Measurements from ENCODE around the gene KIRREL3.

KIRREL3 gene

GRCh38 chr11:127017482-127017881 lies 16.9 kb upstream of the KIRREL3 start:
- Mint-ChIP-seq H3K36me3 (no peaks in the 10 kb centered on the region), H3K4me1 (no peaks in the 10 kb centered on the region), H3K27me3 (peaks cover 4% of the 10 kb centered on the region), H3K9me3 (no peaks in the 10 kb centered on the region), H3K27ac (no peak overlapping the region), H3K4me3 (no peak overlapping the region)
- CTCF ChIA-PET, result no interaction called here
- no peak for DNase-seq

- DNase-seq, result no peak
- H3K36me3 Mint-ChIP-seq, result no peaks in the 10 kb centered on the region
- CTCF ChIA-PET, result no interaction called here
- no peaks in the 10 kb centered on the region for H3K4me1 Mint-ChIP-seq
- H3K27ac Mint-ChIP-seq, result no peak overlapping the region
- H3K27me3 Mint-ChIP-seq, result no peaks in the 10 kb centered on the region
- no peak overlapping the region for H3K4me3 Mint-ChIP-seq
- no peaks in the 10 kb centered on the region for H3K9me3 Mint-ChIP-seq
Measured at GRCh38 chr11:127013550-127013949, 13.0 kb upstream of the KIRREL3 start.

GRCh38 chr11:127006311-127006710 lies 5.7 kb upstream of the KIRREL3 start:
- no peak for DNase-seq
- Mint-ChIP-seq H3K9me3 (no peaks in the 10 kb centered on the region), H3K36me3 (no peaks in the 10 kb centered on the region), H3K27me3 (peaks cover 32% of the 10 kb centered on the region), H3K4me3 (no peak overlapping the region), H3K4me1 (no peaks in the 10 kb centered on the region), H3K27ac (no peak overlapping the region)
- CTCF ChIA-PET, result no interaction called here

DNA sequence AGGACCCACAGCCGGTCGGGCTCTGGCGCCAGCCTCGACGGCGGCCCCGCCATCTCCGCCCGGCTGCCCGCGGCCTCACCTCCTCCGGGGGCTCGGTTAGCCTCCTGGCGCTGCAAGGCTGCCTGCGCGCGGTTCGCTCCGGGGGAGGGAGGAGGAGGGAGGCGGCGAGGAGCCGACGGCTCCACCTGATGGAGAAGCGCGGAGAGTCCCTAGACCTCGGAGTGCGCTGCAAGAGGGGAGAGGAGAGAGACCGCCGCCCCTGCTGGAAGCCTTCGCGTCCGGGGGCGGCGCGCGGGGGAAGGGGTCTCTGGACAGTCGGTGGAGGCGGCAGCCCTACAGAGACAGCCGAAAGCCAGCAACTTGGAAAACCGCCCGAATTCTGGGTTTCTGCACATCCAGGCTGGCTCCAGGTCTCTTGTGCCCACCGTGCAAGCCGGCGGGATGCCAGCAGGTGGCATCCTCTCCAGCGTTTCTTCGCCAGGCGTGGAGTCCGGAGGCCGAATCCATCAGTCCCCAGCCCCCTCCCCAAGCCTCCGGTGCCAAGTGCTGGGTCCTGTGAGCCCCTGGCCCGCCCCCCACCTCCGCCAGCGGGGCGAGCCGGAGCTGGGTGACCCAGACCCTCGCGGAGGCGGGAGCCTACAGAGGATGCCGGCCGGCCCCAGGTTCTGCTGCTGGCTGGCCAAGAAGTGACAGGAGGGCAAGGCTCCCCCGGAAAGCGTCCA lies 2.9 kb upstream of the KIRREL3 start:
- H3K27ac Mint-ChIP-seq, result no peak overlapping the region
- H3K4me1 Mint-ChIP-seq, result no peaks in the 10 kb centered on the region
- no peaks in the 10 kb centered on the region for H3K9me3 Mint-ChIP-seq
- no peak for DNase-seq
- CTCF ChIA-PET, result no interaction called here
- H3K27me3 Mint-ChIP-seq, result peaks cover 32% of the 10 kb centered on the region
- no peak overlapping the region for H3K4me3 Mint-ChIP-seq
- no peaks in the 10 kb centered on the region for H3K36me3 Mint-ChIP-seq

GRCh38 chr11:127002669-127003259 lies 2.2 kb upstream of the KIRREL3 start:
- Mint-ChIP-seq H3K36me3 (no peaks in the 10 kb centered on the region), H3K9me3 (no peaks in the 10 kb centered on the region), H3K4me1 (no peaks in the 10 kb centered on the region), H3K27me3 (peaks cover 32% of the 10 kb centered on the region), H3K27ac (no peak overlapping the region), H3K4me3 (no peak overlapping the region)
- CTCF ChIA-PET, result no interaction called here
- DNase-seq, result no peak

GRCh38 chr11:127000981-127001380 lies 411 bp upstream of the KIRREL3 start:
- no peaks in the 10 kb centered on the region for H3K4me1 Mint-ChIP-seq
- no peak overlapping the region for H3K27ac Mint-ChIP-seq
- no peak overlapping the region for H3K4me3 Mint-ChIP-seq
- DNase-seq, result no peak
- no peaks in the 10 kb centered on the region for H3K9me3 Mint-ChIP-seq
- CTCF ChIA-PET, result interaction anchor here (1.8 kb wide), 1 partner anchor 10 kb away, joined by 7 read pairs; no protein-coding TSS in a partner anchor
- H3K27me3 Mint-ChIP-seq, result peaks cover 45% of the 10 kb centered on the region
- H3K36me3 Mint-ChIP-seq, result no peaks in the 10 kb centered on the region

GRCh38 chr11:126999366-126999765 lies 1.2 kb downstream of the KIRREL3 start:
- no peaks in the 10 kb centered on the region for H3K9me3 Mint-ChIP-seq
- CTCF ChIA-PET, result interaction anchor here (1.8 kb wide), 1 partner anchor 8 kb away, joined by 7 read pairs; no protein-coding TSS in a partner anchor

DNA sequence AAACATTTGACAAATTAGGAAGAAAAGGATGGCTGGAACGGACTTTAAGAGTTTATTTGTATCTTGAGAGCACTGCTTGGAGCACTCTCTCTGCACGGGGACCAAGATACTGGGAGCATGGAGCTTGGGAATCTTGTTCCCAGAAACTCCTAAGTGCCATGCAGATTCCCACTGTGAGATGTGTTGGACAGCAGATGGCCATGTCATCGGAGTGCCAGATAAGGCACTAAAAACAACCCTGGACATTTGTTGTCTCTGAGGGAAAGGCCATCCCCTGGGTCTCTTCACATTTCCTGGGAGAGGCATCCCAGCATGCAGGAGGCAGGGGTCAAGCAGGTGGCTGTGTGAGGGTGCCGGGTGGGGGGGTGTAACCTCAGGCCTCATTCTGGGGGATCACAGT lies 2.9 kb downstream of the KIRREL3 start:
- Mint-ChIP-seq H3K4me1 (no peaks in the 10 kb centered on the region), H3K36me3 (no peaks in the 10 kb centered on the region), H3K4me3 (no peak overlapping the region), H3K27ac (no peak overlapping the region), H3K9me3 (no peaks in the 10 kb centered on the region), H3K27me3 (peaks cover 17% of the 10 kb centered on the region)
- CTCF ChIA-PET, result no interaction called here
- DNase-seq, result no peak

More at GRCh38 chr11:126999366-126999765, 1.2 kb downstream of the KIRREL3 start:
- Mint-ChIP-seq H3K27me3 (peaks cover 34% of the 10 kb centered on the region), H3K4me1 (no peaks in the 10 kb centered on the region), H3K27ac (no peak overlapping the region), H3K36me3 (no peaks in the 10 kb centered on the region), H3K4me3 (no peak overlapping the region)
- no peak for DNase-seq

DNA sequence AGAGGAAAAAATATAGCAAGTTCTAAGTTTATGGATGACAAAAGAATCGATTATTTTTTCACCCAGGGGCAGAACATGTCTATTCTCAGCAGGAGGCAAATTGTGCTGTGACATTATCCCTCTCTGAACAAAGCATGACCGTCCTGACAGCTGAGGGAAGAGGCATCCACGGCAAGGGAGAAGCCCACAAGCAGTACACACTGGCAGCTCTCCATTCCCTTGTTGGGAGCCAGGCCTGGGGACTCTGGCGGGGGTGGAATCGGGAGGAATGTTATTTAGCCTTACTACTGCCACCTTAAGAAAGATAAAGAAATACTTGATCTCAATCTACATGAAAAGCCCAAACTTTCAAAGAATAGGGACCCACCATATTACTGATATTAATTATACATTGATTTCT lies 3.4 kb downstream of the KIRREL3 start:
- Mint-ChIP-seq H3K4me3 (no peak overlapping the region), H3K9me3 (no peaks in the 10 kb centered on the region), H3K36me3 (no peaks in the 10 kb centered on the region), H3K27me3 (peaks cover 15% of the 10 kb centered on the region), H3K4me1 (no peaks in the 10 kb centered on the region), H3K27ac (no peak overlapping the region)
- CTCF ChIA-PET, result no interaction called here
- DNase-seq, result no peak

- Mint-ChIP-seq H3K9me3 (no peaks in the 10 kb centered on the region), H3K4me3 (no peak overlapping the region), H3K36me3 (no peaks in the 10 kb centered on the region), H3K27me3 (peaks cover 15% of the 10 kb centered on the region), H3K27ac (no peak overlapping the region), H3K4me1 (no peaks in the 10 kb centered on the region)
- no peak for DNase-seq
- CTCF ChIA-PET, result no interaction called here
Measured at GRCh38 chr11:126996036-126996804, 4.3 kb downstream of the KIRREL3 start.

DNA sequence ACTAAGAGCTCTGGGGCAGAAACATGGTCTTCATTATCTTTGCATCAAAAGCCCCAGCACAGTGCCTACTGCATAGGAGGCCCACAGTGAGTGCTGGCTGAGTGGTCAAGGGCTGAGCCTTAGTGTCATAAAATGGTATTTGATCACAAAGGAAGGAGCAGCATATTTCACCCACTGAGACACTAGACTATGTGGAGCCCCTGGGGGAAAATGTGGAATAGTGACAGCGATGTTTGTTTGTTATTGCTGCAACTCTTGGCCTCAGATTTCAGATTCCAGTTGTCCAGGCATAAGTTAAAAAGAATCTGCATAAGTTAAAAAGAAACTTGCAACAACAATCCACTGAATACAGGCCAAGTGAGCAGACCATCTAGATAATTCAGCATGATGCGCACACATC lies 7.0 kb downstream of the KIRREL3 start:
- Mint-ChIP-seq H3K4me1 (no peaks in the 10 kb centered on the region), H3K4me3 (no peak overlapping the region), H3K27ac (no peak overlapping the region), H3K9me3 (no peaks in the 10 kb centered on the region), H3K27me3 (peaks cover 20% of the 10 kb centered on the region), H3K36me3 (no peaks in the 10 kb centered on the region)
- DNase-seq, result no peak
- CTCF ChIA-PET, result no interaction called here

- no peak for DNase-seq
- H3K27ac Mint-ChIP-seq, result no peak overlapping the region
- no peaks in the 10 kb centered on the region for H3K4me1 Mint-ChIP-seq
- no peak overlapping the region for H3K4me3 Mint-ChIP-seq
- no peaks in the 10 kb centered on the region for H3K36me3 Mint-ChIP-seq
- H3K9me3 Mint-ChIP-seq, result no peaks in the 10 kb centered on the region
- peaks cover 20% of the 10 kb centered on the region for H3K27me3 Mint-ChIP-seq
- CTCF ChIA-PET, result no interaction called here
Measured at GRCh38 chr11:126992804-126993111, 7.8 kb downstream of the KIRREL3 start.

DNA sequence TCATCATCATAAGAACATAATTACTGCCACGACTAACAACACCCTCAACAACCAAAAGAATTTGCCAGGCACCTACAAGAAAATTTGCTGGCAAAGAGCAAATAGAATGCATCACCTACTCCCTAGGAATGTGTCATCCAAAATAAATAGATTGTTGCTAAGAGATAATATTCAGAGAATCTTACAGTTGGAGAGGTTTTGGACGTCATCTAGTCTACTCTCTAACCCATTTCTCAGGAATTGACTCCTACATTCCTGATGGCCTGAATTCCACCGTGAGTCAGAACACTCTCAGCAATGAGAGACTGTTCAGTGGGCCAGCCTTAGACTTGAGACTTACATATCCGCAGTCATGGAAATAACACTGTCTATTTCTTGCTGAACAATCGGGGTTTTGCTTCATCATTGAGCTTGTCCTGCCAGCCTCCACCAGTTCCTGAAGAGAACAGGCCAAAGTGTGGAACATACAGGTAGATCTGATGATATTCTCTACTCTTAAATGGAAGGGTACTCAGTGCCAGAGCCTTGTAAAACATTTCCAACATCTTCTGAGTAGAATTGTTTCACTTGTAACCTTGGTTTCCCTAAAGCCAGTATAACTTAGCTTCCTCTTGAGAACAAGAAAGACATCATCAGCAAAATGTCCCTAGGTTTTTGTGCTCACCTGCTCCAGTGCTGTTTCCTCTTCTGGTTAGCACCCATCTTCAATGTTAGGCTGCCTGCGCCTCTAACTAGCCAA lies 8.3 kb downstream of the KIRREL3 start:
- no peak overlapping the region for H3K4me3 Mint-ChIP-seq

GRCh38 chr11:126991596-126991995 lies 9.0 kb downstream of the KIRREL3 start:
- H3K36me3 Mint-ChIP-seq, result no peaks in the 10 kb centered on the region
- H3K4me1 Mint-ChIP-seq, result no peaks in the 10 kb centered on the region
- DNase-seq, result no peak
- no peak overlapping the region for H3K27ac Mint-ChIP-seq
- no peaks in the 10 kb centered on the region for H3K9me3 Mint-ChIP-seq
- CTCF ChIA-PET, result interaction anchor here (1.8 to 2.2 kb wide), 2 partner anchors 9 to 275 kb away, joined by 7 to 11 read pairs; partner anchors contain the start of gene KIRREL3
- no peak overlapping the region for H3K4me3 Mint-ChIP-seq
- peaks cover 12% of the 10 kb centered on the region for H3K27me3 Mint-ChIP-seq

More for the DNA sequence above, 8.3 kb downstream of the KIRREL3 start:
- no peaks in the 10 kb centered on the region for H3K9me3 Mint-ChIP-seq
- H3K27me3 Mint-ChIP-seq, result peaks cover 19% of the 10 kb centered on the region
- H3K27ac Mint-ChIP-seq, result no peak overlapping the region
- CTCF ChIA-PET, result interaction anchor here (2.2 kb wide), 1 partner anchor 276 kb away, joined by 11 read pairs; no protein-coding TSS in a partner anchor
- no peaks in the 10 kb centered on the region for H3K4me1 Mint-ChIP-seq
- H3K36me3 Mint-ChIP-seq, result no peaks in the 10 kb centered on the region
- DNase-seq, result no peak

Measured in activated naive CD4-positive, alpha-beta T cell treated with anti-CD3 and anti-CD28 coated beads, Interleukin-2, amount 10 ng/mL, durations not matched to agents 7 days and 5 days (primary cell).